A549 treated with DMSO at 1 μM for 4 hours (cell line): ENCODE data around the gene MPHOSPH8. TPM values are rescaled to one million over a fixed set of nuclear protein-coding genes. Genes with fewer than 3 reads are reported as not detected.

Experiments used
- total RNA-seq: library from RNA; stranded (reverse); fragments of 200-300 nt; extraction: Qiagen RNA extraction; gene quantifications from 5 replicates; pipeline ENCODE4 v1.2.3, GENCODE V29; 2022; ENCODE audit warnings: low read depth

Gene MPHOSPH8
- 13.1 to 15.6 TPM (median 14.5 TPM) in 5 replicates for total RNA-seq

GRCh38 chr13:19633479-19634255 lies at the start of gene MPHOSPH8:
Gene MPHOSPH8, plus strand, starts transcription at chr13:19633659. Its CDS starts 90 bp downstream, at chr13:19633749.

Other genes with a start within 250 kb of the MPHOSPH8 start
- gene TPTE2, start 72.1 kb upstream of the MPHOSPH8 start, total RNA-seq: not detected in 5 replicates
- gene PSPC1, start 149.3 kb downstream of the MPHOSPH8 start, total RNA-seq: 40.0 to 54.1 TPM (median 44.5 TPM) in 5 replicates
- gene ZMYM5, start 230.0 kb downstream of the MPHOSPH8 start, total RNA-seq: 5.9 to 7.0 TPM (median 6.5 TPM) in 5 replicates